Suprapubic skin (tissue), 4 donors: ENCODE data around the gene TSPO2. TPM values are rescaled to one million over a fixed set of nuclear protein-coding genes. Genes with fewer than 3 reads are reported as not detected.

Source experiments
- DNase-seq, 2 donors: peaks; one replicate each; pipeline ENCODE4 v3.0.0-alpha.2; 2019; ENCODE audit warnings: low spot score in 2 of 2
- H3K27ac ChIP-seq: fragments of 200-600 bp; sonication (generic); one replicate; pipeline ENCODE4 v1.5.1; 2019
- H3K27me3 ChIP-seq: fragments of 200-600 bp; sonication (generic); one replicate; pipeline ENCODE4 v1.5.1; 2019
- H3K36me3 ChIP-seq: fragments of 200-600 bp; sonication (generic); one replicate; pipeline ENCODE4 v1.5.1; 2019
- H3K4me1 ChIP-seq: fragments of 200-600 bp; sonication (generic); one replicate; pipeline ENCODE4 v1.5.1; 2019
- H3K4me3 ChIP-seq: fragments of 200-600 bp; sonication (generic); one replicate; pipeline ENCODE4 v1.5.1; 2019; ENCODE audit warnings: mild to moderate bottlenecking
- H3K9me3 ChIP-seq: fragments of 200-600 bp; sonication (generic); one replicate; pipeline ENCODE4 v1.5.1; 2019
- CTCF ChIP-seq, 2 donors: fragments of 200-600 bp in 1 of 2; fragments of 450-650 bp in 1 of 2; sonication (generic) in 1 of 2; IDR thresholded peaks; one replicate each; pipeline ENCODE4 v1.5.1; 2016 to 2019; ENCODE audit warnings: antibody characterized with exemption in 2 of 2, mild to moderate bottlenecking in 1 of 2, moderate library complexity in 1 of 2
- EP300 ChIP-seq: sonication (generic); formaldehyde crosslinking; IDR thresholded peaks from one replicate; pipeline ENCODE4 v1.6.1; 2017; ENCODE audit warnings: antibody characterized with exemption
- POLR2A ChIP-seq, 2 donors: fragments of 450-650 bp; IDR thresholded peaks; one replicate each; pipeline ENCODE4 v1.6.1; 2017; ENCODE audit warnings: antibody characterized with exemption in 2 of 2, mild to moderate bottlenecking in 2 of 2, moderate library complexity in 2 of 2
- POLR2AphosphoS5 ChIP-seq, 3 donors: sonication (generic); formaldehyde crosslinking; IDR thresholded peaks; one replicate each; pipeline ENCODE4 v1.6.1; 2017; ENCODE audit warnings: antibody characterized with exemption in 3 of 3
- WGBS: methylation state at CpG from one replicate; pipeline ENCODE4 v1.1.5; 2018; 5-methylcytosine and 5-hydroxymethylcytosine counted together
- total RNA-seq, 4 donors: library from RNA; depleted of rRNA; stranded (reverse); fragments of >200 nt; gene quantifications; one replicate each; pipeline ENCODE4 v1.1.0, GENCODE V29; 2016

TSPO2 gene
- total RNA-seq = not detected

GRCh38 chr6:41042226-41043055 is at the start of gene TSPO2:
Gene TSPO2 (plus strand): TSS chr6:41042467. CDS start chr6:41042986, 519 bp downstream.
- TF ChIP-seq CTCF (IDR thresholded peaks at IDR 0.05) = no peak
- Histone ChIP-seq H3K27me3 (no peaks in the 10 kb centered on the region), H3K4me1 (peaks cover 2% of the 10 kb centered on the region), H3K36me3 (no peaks in the 10 kb centered on the region), H3K27ac (no peak within 1 kb of the TSS), H3K4me3 (no peak within 1 kb of the TSS), H3K9me3 (no peaks in the 10 kb centered on the region)
- WGBS = 80% methylated on average over 10 of the region's 10 CpGs
- DNase-seq = peak in 1 of 2 donors; percentile 30

- Histone ChIP-seq H3K36me3 (no peaks in the 10 kb centered on the region), H3K4me1 (no peaks in the 10 kb centered on the region), H3K4me3 (no peak overlapping the region), H3K9me3 (no peaks in the 10 kb centered on the region), H3K27me3 (peaks cover 11% of the 10 kb centered on the region), H3K27ac (no peak overlapping the region)
- DNase-seq = no peak
- TF ChIP-seq CTCF (IDR thresholded peaks at IDR 0.05) (no peak), POLR2A (IDR thresholded peaks at IDR 0.05) (no peak), POLR2AphosphoS5 (IDR thresholded peaks at IDR 0.05) (no peak), EP300 (no peak)
- WGBS = 82% methylated on average over 3 of the region's 3 CpGs
Observed at GRCh38 chr6:40992746-40993145, 49.5 kb upstream of the TSPO2 start.

GRCh38 chr6:40996591-40997233 is 45.6 kb upstream of the TSPO2 start:
- H3K27ac ChIP-seq = no peak overlapping the region
- no peaks in the 10 kb centered on the region for H3K4me1 ChIP-seq
- DNase-seq = no peak
- no peaks in the 10 kb centered on the region for H3K36me3 ChIP-seq
- no peak overlapping the region for H3K4me3 ChIP-seq
- no peaks in the 10 kb centered on the region for H3K9me3 ChIP-seq
- TF ChIP-seq POLR2AphosphoS5 (IDR thresholded peaks at IDR 0.05) (no peak), POLR2A (IDR thresholded peaks at IDR 0.05) (no peak), CTCF (IDR thresholded peaks at IDR 0.05) (no peak)
- WGBS = 54% methylated on average over 6 of the region's 6 CpGs
- H3K27me3 ChIP-seq = peaks cover 4% of the 10 kb centered on the region

DNA sequence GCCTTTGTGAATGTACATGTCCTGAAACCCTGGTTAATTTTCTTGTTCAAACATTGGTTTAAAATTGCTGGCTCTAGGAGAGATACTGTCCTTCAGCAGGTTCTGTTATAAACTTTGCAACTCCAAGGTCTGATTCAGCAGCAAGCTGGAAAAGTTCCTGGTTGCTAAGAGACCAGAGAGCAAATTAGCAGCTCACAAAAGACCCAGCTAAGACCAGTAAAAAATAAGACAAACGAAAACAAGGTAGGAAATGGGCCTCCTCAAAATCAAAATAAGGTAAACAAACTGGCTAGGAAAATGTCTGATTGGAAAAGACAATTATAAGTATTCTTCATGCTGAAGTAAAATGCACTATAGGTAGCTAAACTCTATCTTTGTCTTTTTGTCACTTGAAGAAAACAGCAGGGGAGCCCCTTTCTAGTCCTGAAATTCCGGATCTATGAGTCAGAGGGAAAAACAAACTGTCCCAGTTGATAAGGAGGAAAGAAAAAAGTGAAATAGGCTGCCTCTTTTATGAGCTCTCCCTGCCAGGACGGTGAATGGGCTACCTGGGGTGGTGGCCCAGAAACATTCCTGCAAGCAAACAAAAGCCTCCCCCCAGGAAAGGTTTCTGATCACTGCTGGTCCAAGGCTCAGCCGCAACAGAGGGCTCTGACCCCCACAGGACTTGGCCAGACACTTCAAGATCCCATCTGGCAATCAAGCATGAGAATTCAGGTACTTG is 44.9 kb upstream of the TSPO2 start:
- peak overlapping the region; percentile 11 for H3K4me3 ChIP-seq
- H3K4me1 ChIP-seq = no peaks in the 10 kb centered on the region
- H3K36me3 ChIP-seq = no peaks in the 10 kb centered on the region
- 44% methylated on average over 4 of the region's 4 CpGs for WGBS
- TF ChIP-seq POLR2AphosphoS5 (IDR thresholded peaks at IDR 0.05) = no peak
- no peak for TF ChIP-seq CTCF (IDR thresholded peaks at IDR 0.05)
- no peak for TF ChIP-seq EP300
- no peak for TF ChIP-seq POLR2A (IDR thresholded peaks at IDR 0.05)
- no peak overlapping the region for H3K27ac ChIP-seq
- no peaks in the 10 kb centered on the region for H3K9me3 ChIP-seq
- peaks cover 3% of the 10 kb centered on the region for H3K27me3 ChIP-seq
- DNase-seq = no peak

DNA sequence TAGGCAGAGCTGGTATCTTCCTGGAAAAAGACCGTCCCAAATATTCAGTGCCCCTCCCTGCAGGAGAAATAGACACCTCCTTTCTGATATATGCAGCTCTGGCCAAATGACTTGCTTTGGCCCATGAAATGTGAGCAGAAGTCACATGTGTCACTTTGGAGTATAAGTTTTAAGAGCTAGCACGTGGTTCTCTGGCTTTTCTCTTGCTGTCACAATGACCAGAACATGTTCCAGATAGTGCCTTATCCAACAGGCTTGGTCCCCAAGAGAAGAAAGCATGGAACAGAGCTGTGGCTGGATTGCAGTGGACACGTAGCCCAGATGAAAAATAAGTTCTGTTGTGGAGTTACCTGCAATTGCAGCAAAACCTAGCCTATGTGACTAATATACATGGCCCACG is 43.6 kb upstream of the TSPO2 start:
- H3K4me3 ChIP-seq = no peak overlapping the region
- H3K4me1 ChIP-seq = no peaks in the 10 kb centered on the region
- H3K27me3 ChIP-seq = peaks cover 11% of the 10 kb centered on the region
- TF ChIP-seq POLR2AphosphoS5 (IDR thresholded peaks at IDR 0.05) = no peak
- TF ChIP-seq EP300 = no peak
- TF ChIP-seq POLR2A (IDR thresholded peaks at IDR 0.05) = no peak
- no peak for TF ChIP-seq CTCF (IDR thresholded peaks at IDR 0.05)
- H3K36me3 ChIP-seq = no peaks in the 10 kb centered on the region
- DNase-seq = no peak
- WGBS = 59% methylated on average over 4 of the region's 4 CpGs
- H3K27ac ChIP-seq = no peak overlapping the region
- no peaks in the 10 kb centered on the region for H3K9me3 ChIP-seq
